ENCODE data around the gene SMYD3.

DNA sequence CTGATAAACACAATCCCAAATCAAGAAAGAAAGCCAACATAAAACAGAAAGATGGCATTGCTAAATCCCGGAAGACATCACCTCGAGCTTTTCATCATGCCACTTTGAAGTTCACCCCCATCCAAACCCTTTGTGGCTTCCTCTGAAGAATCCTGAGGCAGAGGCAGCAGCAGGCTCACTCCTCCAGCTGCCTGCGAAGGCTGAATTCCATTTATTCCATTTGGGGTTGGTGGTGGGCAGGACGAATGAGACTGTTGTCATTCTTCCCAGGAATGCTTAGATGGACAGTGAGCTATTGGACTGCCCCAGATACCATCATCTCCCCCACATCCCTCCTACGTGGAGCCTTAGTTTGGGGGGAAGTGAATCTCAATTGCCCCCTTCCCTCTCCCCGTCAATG, 437.5 kb downstream of the SMYD3 start:
- TF ChIP-seq, protein P1, sequence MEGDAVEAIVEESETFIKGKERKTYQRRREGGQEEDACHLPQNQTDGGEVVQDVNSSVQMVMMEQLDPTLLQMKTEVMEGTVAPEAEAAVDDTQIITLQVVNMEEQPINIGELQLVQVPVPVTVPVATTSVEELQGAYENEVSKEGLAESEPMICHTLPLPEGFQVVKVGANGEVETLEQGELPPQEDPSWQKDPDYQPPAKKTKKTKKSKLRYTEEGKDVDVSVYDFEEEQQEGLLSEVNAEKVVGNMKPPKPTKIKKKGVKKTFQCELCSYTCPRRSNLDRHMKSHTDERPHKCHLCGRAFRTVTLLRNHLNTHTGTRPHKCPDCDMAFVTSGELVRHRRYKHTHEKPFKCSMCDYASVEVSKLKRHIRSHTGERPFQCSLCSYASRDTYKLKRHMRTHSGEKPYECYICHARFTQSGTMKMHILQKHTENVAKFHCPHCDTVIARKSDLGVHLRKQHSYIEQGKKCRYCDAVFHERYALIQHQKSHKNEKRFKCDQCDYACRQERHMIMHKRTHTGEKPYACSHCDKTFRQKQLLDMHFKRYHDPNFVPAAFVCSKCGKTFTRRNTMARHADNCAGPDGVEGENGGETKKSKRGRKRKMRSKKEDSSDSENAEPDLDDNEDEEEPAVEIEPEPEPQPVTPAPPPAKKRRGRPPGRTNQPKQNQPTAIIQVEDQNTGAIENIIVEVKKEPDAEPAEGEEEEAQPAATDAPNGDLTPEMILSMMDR (conservative IDR thresholded peaks at IDR 0.05) = no peak
- TF ChIP-seq ZFX (IDR thresholded peaks at IDR 0.05) = no peak

Measured in C4-2B (cell line).